GM13976 (cell line): ENCODE results near the gene TNFSF13.

Experiments
- DNase-seq: peaks from one replicate; pipeline ENCODE4 v3.0.0; 2012; ENCODE audit warnings: low spot score
- in situ Hi-C: fragments of 300-500 bp; cut with MboI; formaldehyde crosslinking; loops from one replicate; pipeline ENCODE4 v1.12.0; 2022; ENCODE audit warnings: low sequenced_read_pairs, mixed read lengths, inconsistent platforms; ENCODE audit not compliant: unreplicated experiment
- TF ChIP-seq, protein P1 (sequence below): IDR thresholded peaks from 2 replicates; pipeline ENCODE4 v1.5.1; 2012; ENCODE audit warnings: borderline replicate concordance, mild to moderate bottlenecking; ENCODE audit not compliant: insufficient read depth; ENCODE audit errors: extremely low read depth, missing control alignments, control extremely low read depth

The TNFSF13 gene

DNA sequence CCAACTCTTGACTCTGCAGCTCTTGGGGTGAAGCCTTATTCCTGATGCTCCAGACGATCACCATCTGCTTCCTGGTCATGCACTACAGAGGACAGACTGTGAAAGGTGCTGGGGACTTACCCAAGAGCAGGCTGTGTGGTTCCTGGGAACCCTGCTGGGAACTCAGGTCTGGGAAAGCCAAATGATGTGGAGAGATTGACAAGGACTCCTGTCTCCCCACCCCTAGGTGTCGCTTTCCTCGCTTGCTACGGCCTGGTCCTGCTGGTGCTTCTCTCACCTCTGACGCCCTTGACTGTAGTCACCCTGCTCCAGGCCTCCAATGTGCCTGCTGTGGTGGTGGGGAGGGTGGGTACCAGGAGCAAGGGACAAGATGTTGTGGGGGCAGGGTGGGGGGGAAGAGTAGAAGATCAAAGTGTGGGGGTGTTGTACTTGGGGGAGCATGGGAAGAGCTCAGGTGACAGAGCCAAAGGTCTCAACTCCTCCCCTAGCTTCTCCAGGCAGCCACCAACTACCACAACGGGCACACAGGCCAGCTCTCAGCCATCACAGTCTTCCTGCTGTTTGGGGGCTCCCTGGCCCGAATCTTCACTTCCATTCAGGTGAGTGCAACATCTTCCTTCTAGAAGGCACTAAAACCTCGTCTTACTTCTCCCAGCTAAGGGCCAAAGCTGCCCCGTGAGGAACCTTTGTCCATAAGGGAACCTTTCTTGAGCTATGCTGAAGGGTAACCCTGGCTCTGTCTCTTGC lies 28.3 kb downstream of the TNFSF13 start:
- DNase-seq = no peak
- in situ Hi-C loops = no loop called here
- TF ChIP-seq, protein P1, sequence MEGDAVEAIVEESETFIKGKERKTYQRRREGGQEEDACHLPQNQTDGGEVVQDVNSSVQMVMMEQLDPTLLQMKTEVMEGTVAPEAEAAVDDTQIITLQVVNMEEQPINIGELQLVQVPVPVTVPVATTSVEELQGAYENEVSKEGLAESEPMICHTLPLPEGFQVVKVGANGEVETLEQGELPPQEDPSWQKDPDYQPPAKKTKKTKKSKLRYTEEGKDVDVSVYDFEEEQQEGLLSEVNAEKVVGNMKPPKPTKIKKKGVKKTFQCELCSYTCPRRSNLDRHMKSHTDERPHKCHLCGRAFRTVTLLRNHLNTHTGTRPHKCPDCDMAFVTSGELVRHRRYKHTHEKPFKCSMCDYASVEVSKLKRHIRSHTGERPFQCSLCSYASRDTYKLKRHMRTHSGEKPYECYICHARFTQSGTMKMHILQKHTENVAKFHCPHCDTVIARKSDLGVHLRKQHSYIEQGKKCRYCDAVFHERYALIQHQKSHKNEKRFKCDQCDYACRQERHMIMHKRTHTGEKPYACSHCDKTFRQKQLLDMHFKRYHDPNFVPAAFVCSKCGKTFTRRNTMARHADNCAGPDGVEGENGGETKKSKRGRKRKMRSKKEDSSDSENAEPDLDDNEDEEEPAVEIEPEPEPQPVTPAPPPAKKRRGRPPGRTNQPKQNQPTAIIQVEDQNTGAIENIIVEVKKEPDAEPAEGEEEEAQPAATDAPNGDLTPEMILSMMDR = peak; percentile 8

- DNase-seq = no peak
- TF ChIP-seq, protein P1 = no peak
- in situ Hi-C loops = no loop called here
These were observed 29.0 kb downstream of the TNFSF13 start for GRCh38 chr17:7587420-7588151.

DNA sequence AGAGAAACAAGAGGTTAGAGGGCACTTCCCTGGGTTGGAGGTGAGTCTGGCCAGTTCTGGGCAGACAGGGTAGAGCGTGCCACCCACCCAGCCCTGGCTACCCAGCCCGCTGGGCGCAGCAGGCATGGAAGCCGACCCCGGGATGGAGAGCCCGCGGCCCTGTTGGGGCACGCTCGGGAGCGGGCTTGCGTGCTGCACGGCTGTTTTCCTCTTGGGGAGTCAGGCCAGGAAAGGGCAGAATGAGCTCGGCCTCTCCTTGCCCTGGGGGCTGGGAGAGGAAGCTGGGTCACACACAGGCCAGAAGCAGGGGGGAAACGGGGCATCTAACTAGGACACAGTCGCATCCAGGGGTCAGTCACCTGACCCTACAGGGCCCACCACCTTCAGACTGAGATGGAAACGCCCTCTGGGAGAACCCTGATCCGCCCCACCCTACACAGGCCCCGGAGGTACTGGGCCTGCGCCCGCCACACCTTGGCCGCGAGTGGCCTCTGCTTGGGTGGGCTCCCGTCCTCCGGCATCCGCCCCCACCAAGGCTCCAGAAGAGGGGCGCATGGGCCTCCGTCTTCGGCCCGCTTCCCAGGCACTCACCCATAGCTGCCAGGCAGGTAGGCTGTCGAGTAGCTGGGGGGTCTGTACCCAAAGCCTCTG lies 30.1 kb downstream of the TNFSF13 start:
- TF ChIP-seq, protein P1 = no peak
- no peak for DNase-seq
- in situ Hi-C loops = no loop called here

DNA sequence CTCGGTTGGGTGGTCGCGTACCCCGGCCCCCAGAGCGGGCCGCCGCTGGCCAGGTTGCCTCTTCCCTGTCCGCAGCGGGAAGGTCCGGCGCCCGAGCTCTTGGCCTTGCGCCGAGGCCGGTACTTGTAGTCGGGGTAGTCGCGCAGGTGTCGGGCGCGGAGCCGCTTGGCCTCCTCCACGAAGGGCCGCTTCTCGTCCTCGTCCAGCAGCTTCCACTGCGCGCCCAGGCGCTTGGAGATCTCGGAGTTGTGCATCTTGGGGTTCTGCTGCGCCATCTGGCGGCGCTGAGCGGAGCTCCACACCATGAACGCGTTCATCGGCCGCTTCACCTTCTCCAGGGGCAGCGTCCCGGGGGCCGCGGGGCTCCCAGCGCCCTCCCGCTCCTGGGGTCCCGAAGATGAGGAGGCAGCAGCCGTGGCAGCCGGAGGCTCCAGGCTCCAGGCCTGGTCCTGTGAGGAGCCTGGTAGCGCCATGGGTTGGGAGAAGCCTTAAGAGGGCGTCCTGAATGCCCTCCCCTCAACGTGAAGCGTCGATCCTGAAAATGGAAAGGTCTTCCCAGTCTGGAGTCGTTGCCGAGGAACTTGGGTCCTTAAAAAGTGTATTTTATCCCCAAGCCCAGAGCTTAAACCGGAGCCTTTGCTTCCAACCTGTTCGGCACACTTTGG lies 30.8 kb downstream of the TNFSF13 start:
- TF ChIP-seq, protein P1 = peak; percentile 82
- in situ Hi-C loops = no loop called here
- peak; percentile 88 for DNase-seq

DNA sequence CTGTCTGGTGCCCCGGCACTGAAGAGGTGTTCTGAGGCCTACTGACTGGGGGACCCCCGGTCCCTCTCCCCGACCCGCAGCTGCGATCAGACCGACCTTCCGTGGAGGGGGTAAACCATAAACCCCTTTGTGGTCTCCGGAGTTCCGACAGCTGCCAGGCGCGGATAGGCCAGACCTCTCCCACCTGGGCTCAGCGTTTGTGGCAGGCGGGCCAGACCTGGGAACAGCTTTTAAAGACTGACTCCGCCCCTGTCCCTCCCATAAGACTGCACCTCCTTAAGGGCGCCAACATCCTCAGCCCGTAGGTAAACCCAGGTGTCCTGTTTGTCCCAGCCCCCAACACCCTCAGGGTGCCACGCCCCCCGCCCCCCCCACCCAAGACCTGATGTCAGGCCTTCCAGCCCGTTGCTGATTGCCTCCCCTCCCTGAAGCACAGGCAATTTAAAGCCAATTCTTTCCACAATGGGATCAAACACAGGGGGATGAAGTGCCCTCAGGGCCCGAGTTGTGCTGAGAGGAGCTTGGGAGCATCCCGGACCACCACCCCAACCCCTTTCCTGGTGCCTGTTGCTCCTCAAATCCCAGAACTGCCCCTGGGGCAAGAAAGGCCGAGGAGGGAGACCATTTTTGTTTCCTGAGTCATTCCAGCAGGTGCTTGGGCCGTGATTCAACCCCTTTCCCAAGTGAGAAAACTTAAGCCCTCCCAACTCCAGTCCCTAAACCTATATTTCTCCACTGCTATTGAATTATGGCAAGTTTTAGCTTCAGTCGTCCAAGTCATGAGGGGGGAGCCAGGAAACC lies 31.5 kb downstream of the TNFSF13 start, which contains the start of gene SOX15:
Gene SOX15 (minus strand): TSS at position 204 of the 801 bp plus-strand sequence. CDS start 418 bp downstream, outside the sequence.
- TF ChIP-seq, protein P1 = no peak
- DNase-seq = no peak
- in situ Hi-C loops = no loop called here
